A549 treated with Hydrocortisone at 1 μM for 4 hours (cell line): ENCODE data around the gene TIGAR. TPM values are rescaled to one million over a fixed set of nuclear protein-coding genes. Genes with fewer than 3 reads are reported as not detected.

ENCODE experiments used
- total RNA-seq: library from RNA; stranded (reverse); fragments of 200-300 nt; extraction: Qiagen RNA extraction; gene quantifications from 5 replicates; pipeline ENCODE4 v1.2.3, GENCODE V29; 2022

TIGAR gene, protein sequence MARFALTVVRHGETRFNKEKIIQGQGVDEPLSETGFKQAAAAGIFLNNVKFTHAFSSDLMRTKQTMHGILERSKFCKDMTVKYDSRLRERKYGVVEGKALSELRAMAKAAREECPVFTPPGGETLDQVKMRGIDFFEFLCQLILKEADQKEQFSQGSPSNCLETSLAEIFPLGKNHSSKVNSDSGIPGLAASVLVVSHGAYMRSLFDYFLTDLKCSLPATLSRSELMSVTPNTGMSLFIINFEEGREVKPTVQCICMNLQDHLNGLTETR
- 39.3 to 44.4 TPM (median 42.6 TPM) in 5 replicates for total RNA-seq

DNA sequence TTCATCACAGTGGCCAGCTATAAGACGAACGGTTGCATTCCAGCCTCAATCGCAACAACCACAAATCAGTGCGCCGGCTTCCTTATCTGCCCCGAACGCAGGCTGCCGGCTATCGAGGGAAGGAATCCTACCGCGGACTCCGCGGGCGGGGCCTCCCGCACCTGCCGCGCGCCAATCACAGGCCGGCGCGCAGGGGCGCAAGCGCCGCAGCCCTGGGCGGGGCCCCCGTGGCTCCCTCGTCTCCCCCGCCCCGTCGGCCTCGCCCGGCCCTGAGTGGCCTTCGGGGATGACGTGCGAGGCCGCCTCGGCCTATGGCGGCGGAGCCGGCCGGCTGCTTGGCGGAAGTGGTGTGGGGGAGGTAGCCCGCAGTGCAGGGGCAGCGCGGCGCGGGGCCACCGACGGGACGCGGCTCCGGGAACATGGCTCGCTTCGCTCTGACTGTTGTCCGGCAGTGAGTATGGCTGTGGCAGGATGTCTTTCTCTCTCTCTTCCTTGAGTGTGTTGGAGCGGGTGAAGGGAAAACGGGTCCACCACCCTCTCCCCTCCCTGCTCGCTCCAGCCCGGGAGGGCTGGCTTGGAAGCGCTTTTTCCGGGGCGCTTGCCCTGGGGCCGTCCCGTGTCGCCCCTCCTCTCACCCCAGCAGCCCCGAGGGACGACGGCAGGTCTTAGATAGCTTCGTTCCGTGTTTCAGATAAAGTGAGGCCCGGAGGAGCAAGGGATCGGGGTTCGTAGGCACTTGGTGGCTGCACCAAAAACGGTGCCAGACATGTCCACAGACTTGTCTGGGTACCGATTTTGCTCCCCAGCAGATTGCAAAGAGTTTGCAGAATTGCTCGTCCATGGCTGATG, at the start of gene TIGAR:
TSS of gene TIGAR (plus strand) at position 361 of the 849 bp plus-strand sequence. CDS start at position 420, 59 bp downstream.

GRCh38 chr12:4273652-4274395, 47.2 kb upstream of the TIGAR start, which contains the start of gene CCND2:
Gene CCND2, plus strand, starts transcription at chr12:4273762. Its CDS starts 279 bp downstream, at chr12:4274041.

GRCh38 chr12:4379405-4379804, 58.4 kb downstream of the TIGAR start, which contains the start of gene FGF23:
Gene FGF23, minus strand, starts transcription at chr12:4379712. Its CDS starts 130 bp downstream, at chr12:4379582.

Other genes starting within 250 kb of the TIGAR start
- 0.09 TPM in 1 of 5 replicates, not detected in the others for gene CCND2, start 47.5 kb upstream of the TIGAR start, total RNA-seq
- not detected in 5 replicates for gene FGF23, start 58.5 kb downstream of the TIGAR start, total RNA-seq
- gene FGF6, start 124.6 kb downstream of the TIGAR start, total RNA-seq = not detected in 5 replicates
- gene RAD51AP1, start 217.7 kb downstream of the TIGAR start, total RNA-seq = 14.8 to 26.3 TPM (median 17.7 TPM) in 5 replicates
- gene DYRK4, start 241.0 kb downstream of the TIGAR start, total RNA-seq = 43.0 to 47.9 TPM (median 45.3 TPM) in 5 replicates